ENCODE results near the gene SPDYE2.
"Not testable (repeated sequence)": the region's sequence is repeated elsewhere in the genome, so short reads cannot be mapped to it uniquely, and the experiment has no call there.

- TF ChIP-seq MAZ (IDR thresholded peaks at IDR 0.05; ENCODE audit: borderline replicate concordance, low read depth, low read length); CTCF (IDR thresholded peaks at IDR 0.05); HDAC2 (IDR thresholded peaks at IDR 0.05); POLR2A (IDR thresholded peaks at IDR 0.05; ENCODE audit: low read length); MYC (IDR thresholded peaks at IDR 0.05; ENCODE audit: borderline replicate concordance, low read length); RAD21 (conservative IDR thresholded peaks at IDR 0.05 in 1 of 2, IDR thresholded peaks at IDR 0.05 in 1 of 2): not testable (repeated sequence)
Measured at GRCh38 chr7:102610441-102610840, 59.4 kb downstream of the SPDYE2 start.

All from A549 (cell line).